ENCODE measurements around the gene RRP36.

Gene RRP36

DNA sequence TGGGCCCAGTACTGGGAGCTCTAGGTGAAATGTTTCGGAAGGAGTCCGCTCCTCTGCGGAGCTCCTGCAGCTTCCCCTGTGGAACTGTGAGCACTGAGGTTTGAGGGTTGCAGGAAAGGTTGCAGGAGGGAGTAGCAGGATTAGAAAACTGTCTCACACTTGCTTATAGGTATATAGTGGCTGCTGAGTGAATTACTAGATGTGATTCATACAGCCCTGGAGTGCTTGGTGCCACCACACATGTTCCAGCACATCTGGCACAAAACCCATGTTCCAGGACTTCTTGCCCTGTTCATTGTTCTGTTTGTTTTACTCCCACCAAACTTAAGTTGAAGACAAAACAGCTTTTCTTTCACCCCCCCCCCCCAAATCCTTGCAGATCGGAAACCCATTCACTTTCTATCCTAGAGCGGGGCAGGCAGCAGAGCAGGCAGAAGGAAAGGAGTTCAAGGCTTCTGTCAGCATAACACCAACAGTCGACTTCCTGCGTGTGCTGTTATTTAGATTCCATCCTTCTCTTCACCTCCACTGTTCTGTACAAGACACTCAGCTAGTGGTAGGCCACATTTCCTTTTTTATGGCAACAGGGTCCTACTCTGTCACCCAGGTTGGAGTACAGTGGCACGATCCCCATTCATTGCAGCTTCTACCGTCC is 41.8 kb upstream of the RRP36 start:
- TF ChIP-seq, protein P1, sequence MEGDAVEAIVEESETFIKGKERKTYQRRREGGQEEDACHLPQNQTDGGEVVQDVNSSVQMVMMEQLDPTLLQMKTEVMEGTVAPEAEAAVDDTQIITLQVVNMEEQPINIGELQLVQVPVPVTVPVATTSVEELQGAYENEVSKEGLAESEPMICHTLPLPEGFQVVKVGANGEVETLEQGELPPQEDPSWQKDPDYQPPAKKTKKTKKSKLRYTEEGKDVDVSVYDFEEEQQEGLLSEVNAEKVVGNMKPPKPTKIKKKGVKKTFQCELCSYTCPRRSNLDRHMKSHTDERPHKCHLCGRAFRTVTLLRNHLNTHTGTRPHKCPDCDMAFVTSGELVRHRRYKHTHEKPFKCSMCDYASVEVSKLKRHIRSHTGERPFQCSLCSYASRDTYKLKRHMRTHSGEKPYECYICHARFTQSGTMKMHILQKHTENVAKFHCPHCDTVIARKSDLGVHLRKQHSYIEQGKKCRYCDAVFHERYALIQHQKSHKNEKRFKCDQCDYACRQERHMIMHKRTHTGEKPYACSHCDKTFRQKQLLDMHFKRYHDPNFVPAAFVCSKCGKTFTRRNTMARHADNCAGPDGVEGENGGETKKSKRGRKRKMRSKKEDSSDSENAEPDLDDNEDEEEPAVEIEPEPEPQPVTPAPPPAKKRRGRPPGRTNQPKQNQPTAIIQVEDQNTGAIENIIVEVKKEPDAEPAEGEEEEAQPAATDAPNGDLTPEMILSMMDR (conservative IDR thresholded peaks at IDR 0.05; ENCODE audit: low read length) = no peak
- no peak for TF ChIP-seq EZH2phosphoT487 (IDR thresholded peaks at IDR 0.05; ENCODE audit: borderline replicate concordance)

DNA sequence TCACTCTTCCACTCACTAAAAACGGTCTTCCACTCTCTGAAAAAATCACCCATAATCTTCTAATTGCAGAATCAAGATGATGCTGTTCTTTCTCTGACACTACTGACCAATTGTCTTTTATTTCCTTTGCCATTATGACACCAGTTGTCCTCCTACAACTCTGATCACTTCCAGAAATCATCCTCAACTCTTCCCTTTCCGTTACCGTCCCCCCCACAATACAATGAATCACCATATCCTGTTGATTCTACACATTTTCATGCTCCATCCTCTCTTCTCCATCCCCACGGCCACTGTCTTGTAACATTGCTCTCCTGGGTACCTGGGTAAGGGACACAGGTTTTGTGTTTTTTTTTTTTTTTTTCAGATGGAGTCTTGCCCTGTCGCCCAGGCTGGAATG is 39.6 kb upstream of the RRP36 start:
- Histone ChIP-seq H3F3A (ENCODE audit: low read depth) (no peaks in the 10 kb centered on the region), H3K4me1 (ENCODE audit: insufficient read depth, low read length, poor library complexity, severe bottlenecking) (peaks cover 38% of the 10 kb centered on the region), H3K9me2 (replicated peaks; ENCODE audit: low read depth, low read length) (no peaks in the 10 kb centered on the region), H2AFZ (ENCODE audit: low read length) (no peak overlapping the region), H3K79me2 (ENCODE audit: insufficient read depth, low read length) (peaks cover 37% of the 10 kb centered on the region), H4K20me1 (ENCODE audit: insufficient read depth, low read length, poor library complexity, severe bottlenecking) (peaks cover 6% of the 10 kb centered on the region), H3K4me3 (ENCODE audit: low read length, poor library complexity, severe bottlenecking) (no peak overlapping the region), H3K9ac (ENCODE audit: low read depth, low read length, poor library complexity, severe bottlenecking) (no peak overlapping the region), H3K4me2 (ENCODE audit: low read depth, low read length, poor library complexity, severe bottlenecking) (no peak overlapping the region), H3K36me3 (ENCODE audit: insufficient read depth, low read length) (no peaks in the 10 kb centered on the region), H3K9me3 (ENCODE audit: insufficient read depth, low read depth, low read length) (no peaks in the 10 kb centered on the region), H3K27me3 (ENCODE audit: insufficient read depth, low read length, poor library complexity, severe bottlenecking) (no peaks in the 10 kb centered on the region)
- no peak for TF ChIP-seq EZH2phosphoT487 (IDR thresholded peaks at IDR 0.05; ENCODE audit: borderline replicate concordance)
- TF ChIP-seq, protein P1 (conservative IDR thresholded peaks at IDR 0.05; ENCODE audit: low read length) = no peak

More for the DNA sequence above, 41.8 kb upstream of the RRP36 start:
- H3K9me3 ChIP-seq (ENCODE audit: insufficient read depth, low read depth, low read length) = no peaks in the 10 kb centered on the region
- H3K4me3 ChIP-seq (ENCODE audit: low read length, poor library complexity, severe bottlenecking) = peak overlapping the region; percentile 89
- H3K27me3 ChIP-seq (ENCODE audit: insufficient read depth, low read length, poor library complexity, severe bottlenecking) = no peaks in the 10 kb centered on the region
- H3K9ac ChIP-seq (ENCODE audit: low read depth, low read length, poor library complexity, severe bottlenecking) = peak overlapping the region; percentile 87
- H3K36me3 ChIP-seq (ENCODE audit: insufficient read depth, low read length) = no peaks in the 10 kb centered on the region
- peaks cover 15% of the 10 kb centered on the region for H3K79me2 ChIP-seq (ENCODE audit: insufficient read depth, low read length)
- H3K9me2 ChIP-seq (replicated peaks; ENCODE audit: low read depth, low read length) = no peaks in the 10 kb centered on the region
- H3K4me2 ChIP-seq (ENCODE audit: low read depth, low read length, poor library complexity, severe bottlenecking) = peak overlapping the region; percentile 97
- peaks cover 19% of the 10 kb centered on the region for H3K4me1 ChIP-seq (ENCODE audit: insufficient read depth, low read length, poor library complexity, severe bottlenecking)
- peaks cover 3% of the 10 kb centered on the region for H4K20me1 ChIP-seq (ENCODE audit: insufficient read depth, low read length, poor library complexity, severe bottlenecking)
- H2AFZ ChIP-seq (ENCODE audit: low read length) = peak overlapping the region; percentile 78
- H3F3A ChIP-seq (ENCODE audit: low read depth) = no peaks in the 10 kb centered on the region

DNA sequence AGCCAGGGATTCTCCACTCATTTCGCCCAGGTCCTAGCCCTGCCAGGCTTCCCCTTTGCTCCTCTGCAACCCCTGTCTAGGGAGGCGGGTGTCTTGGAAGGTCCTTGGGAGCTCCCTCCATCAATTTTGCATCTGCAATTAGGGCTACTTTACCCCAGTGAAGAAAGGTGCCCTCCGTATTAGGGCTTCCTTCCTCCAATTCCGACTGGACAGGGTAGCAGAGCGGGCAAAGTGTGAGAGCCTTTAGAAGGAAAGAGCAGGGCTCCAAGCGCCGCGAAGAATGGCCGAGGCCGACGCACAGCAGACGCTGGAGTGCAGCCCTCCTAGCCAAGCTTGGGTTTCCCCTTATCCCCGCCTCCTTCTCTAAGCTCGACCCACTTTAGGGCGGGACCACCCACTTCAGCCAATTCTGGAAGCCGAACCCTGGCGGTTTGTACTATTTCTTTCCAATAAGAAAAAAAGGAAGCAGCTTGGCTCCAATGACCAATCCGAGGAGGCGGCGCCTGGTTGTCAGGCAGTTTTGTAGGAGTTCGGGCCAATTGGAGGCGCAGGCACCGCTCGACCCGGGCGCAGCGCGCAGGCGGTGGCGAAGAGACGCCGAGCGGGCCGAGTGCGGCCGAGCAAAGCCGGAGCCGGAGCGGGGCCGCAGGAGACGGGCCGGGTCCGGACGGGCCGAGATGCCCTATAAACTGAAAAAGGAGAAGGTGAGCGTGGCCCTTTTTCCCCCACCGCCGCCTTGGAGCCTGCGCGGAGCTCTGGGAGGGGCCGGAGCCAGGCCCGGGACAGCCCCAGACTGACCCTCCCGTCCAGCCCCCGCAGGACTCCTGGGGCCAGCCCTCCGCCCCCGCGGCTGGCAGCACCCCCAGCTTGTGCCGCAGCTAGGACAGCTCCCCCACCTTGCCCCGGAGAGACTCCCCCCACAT is 37.2 kb upstream of the RRP36 start, which contains the start of gene PPP2R5D:
Gene PPP2R5D, plus strand, starts transcription at position 570 of the 923 bp plus-strand sequence. Its CDS starts 108 bp downstream, at position 678.
- peak within 1 kb of the TSS; percentile 90 for H3K9ac ChIP-seq (ENCODE audit: low read depth, low read length, poor library complexity, severe bottlenecking)
- peaks cover 51% of the 10 kb centered on the region for H3K4me1 ChIP-seq (ENCODE audit: insufficient read depth, low read length, poor library complexity, severe bottlenecking)
- H3K4me3 ChIP-seq (ENCODE audit: low read length, poor library complexity, severe bottlenecking) = peak within 1 kb of the TSS; percentile 85
- peaks cover 5% of the 10 kb centered on the region for H4K20me1 ChIP-seq (ENCODE audit: insufficient read depth, low read length, poor library complexity, severe bottlenecking)
- peak within 1 kb of the TSS; percentile 97 for H3K4me2 ChIP-seq (ENCODE audit: low read depth, low read length, poor library complexity, severe bottlenecking)
- peak within 1 kb of the TSS; percentile 86 for H2AFZ ChIP-seq (ENCODE audit: low read length)
- no peaks in the 10 kb centered on the region for H3K36me3 ChIP-seq (ENCODE audit: insufficient read depth, low read length)
- H3K9me2 ChIP-seq (replicated peaks; ENCODE audit: low read depth, low read length) = no peaks in the 10 kb centered on the region
- no peaks in the 10 kb centered on the region for H3K27me3 ChIP-seq (ENCODE audit: insufficient read depth, low read length, poor library complexity, severe bottlenecking)
- H3K79me2 ChIP-seq (ENCODE audit: insufficient read depth, low read length) = peaks cover 45% of the 10 kb centered on the region
- H3K9me3 ChIP-seq (ENCODE audit: insufficient read depth, low read depth, low read length) = no peaks in the 10 kb centered on the region
- no peak for TF ChIP-seq EZH2phosphoT487 (IDR thresholded peaks at IDR 0.05; ENCODE audit: borderline replicate concordance)
- TF ChIP-seq, protein P1 (conservative IDR thresholded peaks at IDR 0.05; ENCODE audit: low read length) = no peak
- no peaks in the 10 kb centered on the region for H3F3A ChIP-seq (ENCODE audit: low read depth)

All from Loucy (cell line).